Endometrial microvascular endothelial cells (primary cell): ENCODE data around the gene P3H4. TPM values are rescaled to one million over a fixed set of nuclear protein-coding genes. Genes with fewer than 3 reads are reported as not detected.

Source experiments
- total RNA-seq: library from RNA; depleted of rRNA; stranded (reverse); fragments of >200 nt; gene quantifications from one replicate; pipeline ENCODE4 v1.2.3, GENCODE V29; 2015; ENCODE audit errors: inconsistent ontology term

The P3H4 gene
- total RNA-seq, 1 donor from 2014 or later = 33.3 TPM

Other genes starting within 250 kb of the P3H4 start
- gene KRT9, start 239.9 kb downstream of the P3H4 start, total RNA-seq = not detected
- not detected for gene KRT14, start 225.1 kb downstream of the P3H4 start, total RNA-seq
- gene KRT16, start 199.2 kb downstream of the P3H4 start, total RNA-seq = not detected
- gene KRT17, start 187.4 kb downstream of the P3H4 start, total RNA-seq = not detected
- 111 TPM for gene EIF1, start 123.1 kb downstream of the P3H4 start, total RNA-seq
- gene GAST, start 99.6 kb downstream of the P3H4 start, total RNA-seq = not detected
- gene HAP1, start 77.3 kb downstream of the P3H4 start, total RNA-seq = under 0.01 TPM
- 161 TPM for gene JUP, start 25.2 kb downstream of the P3H4 start, total RNA-seq
- 166 TPM for gene FKBP10, start 1.1 kb upstream of the P3H4 start, total RNA-seq
- 56.4 TPM for gene NT5C3B, start 24.3 kb upstream of the P3H4 start, total RNA-seq
- not detected for gene KLHL10, start 25.9 kb upstream of the P3H4 start, total RNA-seq
- gene KLHL11, start 53.5 kb upstream of the P3H4 start, total RNA-seq = 23.1 TPM
- gene ACLY, start 107.0 kb upstream of the P3H4 start, total RNA-seq = 237 TPM
- gene ODAD4, start 118.7 kb upstream of the P3H4 start, total RNA-seq = not detected
- 92.8 TPM for gene CNP, start 154.8 kb upstream of the P3H4 start, total RNA-seq
- 66.0 TPM for gene DNAJC7, start 205.5 kb upstream of the P3H4 start, total RNA-seq
- gene NKIRAS2, start 208.1 kb upstream of the P3H4 start, total RNA-seq = 60.0 TPM
- gene C17orf113, start 238.7 kb upstream of the P3H4 start, total RNA-seq = 0.56 TPM